K562 (cell line): Measurements from ENCODE around the gene KIZ. TPM values are rescaled to one million over a fixed set of nuclear protein-coding genes. Genes with fewer than 3 reads are reported as not detected.

Experiments used
- ATAC-seq: fragments of 200-7000 bp; cut with Tn5 transposase; 3 replicates; pipeline ENCODE4 v1.9.1; 2020; ENCODE audit warnings: moderate library complexity
- BruUV-seq: library from RNA; stranded (reverse); fragments of 400-500 nt; replicated peaks from 2 replicates; lab custom pipeline; 2021; lab: Mats Ljungman, UMichigan
- CTCF ChIA-PET: fragments of 300-600 bp; formaldehyde crosslinking; extraction: SDS; loops from one replicate; lab custom pipeline; 2021; ENCODE audit warnings: low intra/inter-chr PET ratio; lab: Yijun Ruan, JAX
- POLR2A ChIA-PET: fragments of 300-600, 350-650 bp; sonication (Branson Sonifier 250); formaldehyde crosslinking; extraction: SDS; loops from one replicate; lab custom pipeline; 2021; ENCODE audit warnings: antibody characterized with exemption, inconsistent platforms; lab: Yijun Ruan, JAX
- DNase-seq, 4 experiments: peaks; one replicate each; pipeline versions ENCODE4 v3.0.0 to v3.0.0-alpha.2; 2011 to 2018; ENCODE audit warnings: low spot score in 3 of 4, mixed read lengths in 3 of 4; ENCODE audit errors: extremely low read depth in 1 of 4
- FAIRE-seq: peaks from 2 replicates; lab custom pipeline; 2011; peaks lifted over from hg19 to GRCh38; lab: Jason Lieb, UNC
- H2AFZ ChIP-seq: 2 replicates; pipeline ENCODE4 v1.6.0; 2011; ENCODE audit warnings: low read depth, low read length, control low read depth, inconsistent platforms
- H3K27ac ChIP-seq: fragments of 200-600 bp; 3 replicates; pipeline ENCODE4 v1.8.0; 2011; ENCODE audit warnings: low read depth, mild to moderate bottlenecking, control low read depth, inconsistent platforms, low read length, moderate library complexity, mixed read lengths; ENCODE audit errors: extremely low read depth
- H3K27me3 ChIP-seq, 2 experiments: fragments of 300-600 bp in 1 of 2; 2 replicates in 1 of 2; 3 replicates in 1 of 2; pipeline versions ENCODE4 v1.6.0 to v1.8.0; 2011; ENCODE audit warnings: inconsistent platforms in 2 of 2, low read length in 2 of 2, mild to moderate bottlenecking in 1 of 2, mixed read lengths in 1 of 2, moderate library complexity in 1 of 2; ENCODE audit not compliant: control insufficient read depth in 2 of 2, insufficient read depth in 2 of 2
- H3K36me3 ChIP-seq: fragments of 300-600 bp; 3 replicates; pipeline ENCODE4 v1.8.0; 2011; ENCODE audit warnings: mild to moderate bottlenecking, low read length, inconsistent platforms; ENCODE audit not compliant: control insufficient read depth, insufficient read depth
- H3K4me1 ChIP-seq, 2 experiments: fragments of 200-600 bp in 1 of 2; replicated peaks in 1 of 2; 2 replicates in 1 of 2; 3 replicates in 1 of 2; pipeline versions ENCODE4 v1.5.1 to v1.8.0; 2011; ENCODE audit warnings: inconsistent platforms in 2 of 2, low read length in 2 of 2, mild to moderate bottlenecking in 1 of 2, mixed read lengths in 1 of 2, moderate library complexity in 1 of 2; ENCODE audit not compliant: control insufficient read depth in 2 of 2, insufficient read depth in 2 of 2
- H3K4me2 ChIP-seq: 2 replicates; pipeline ENCODE4 v1.6.1; 2011; ENCODE audit warnings: low read length, control low read depth, inconsistent platforms, mixed read lengths; ENCODE audit not compliant: insufficient read depth
- H3K4me3 ChIP-seq: fragments of 200-600 bp; sonication (generic), shearing (Covaris generic); 2 replicates; pipeline ENCODE4 v1.5.1; 2016; ENCODE audit warnings: control low read depth, inconsistent platforms
- H3K79me2 ChIP-seq: fragments of 200-600 bp; 3 replicates; pipeline ENCODE4 v1.8.0; 2011; ENCODE audit warnings: low read length, inconsistent platforms; ENCODE audit not compliant: control insufficient read depth, insufficient read depth
- H3K9ac ChIP-seq, 2 experiments: 2 replicates each; pipeline versions ENCODE4 v1.6.0 to v1.6.1; 2011; ENCODE audit warnings: low read depth in 2 of 2, low read length in 2 of 2, control low read depth in 1 of 2, inconsistent platforms in 1 of 2, mild to moderate bottlenecking in 1 of 2, mixed read lengths in 1 of 2; ENCODE audit not compliant: insufficient read depth in 1 of 2
- H3K9me1 ChIP-seq: one replicate; pipeline ENCODE4 v1.6.0; 2011; ENCODE audit warnings: inconsistent platforms, mild to moderate bottlenecking, low read length, moderate library complexity; ENCODE audit not compliant: control insufficient read depth, insufficient read depth
- H3K9me3 ChIP-seq: replicated peaks from 2 replicates; pipeline ENCODE4 v1.5.1; 2011; ENCODE audit warnings: low read depth, low read length, inconsistent platforms; ENCODE audit not compliant: control insufficient read depth, insufficient read depth
- H4K20me1 ChIP-seq: replicated peaks from 2 replicates; pipeline ENCODE4 v1.6.1; 2011; ENCODE audit warnings: low read length, inconsistent platforms, mixed read lengths; ENCODE audit not compliant: control insufficient read depth, insufficient read depth
- MAX ChIP-seq: sonication (generic); formaldehyde crosslinking; IDR thresholded peaks from 2 replicates; pipeline ENCODE4 v1.9.0; 2022; ENCODE audit warnings: mild to moderate bottlenecking, missing genetic modification reagents
- THRAP3 ChIP-seq: fragments of 450-650 bp; IDR thresholded peaks from 2 replicates; pipeline ENCODE4 v1.6.1; 2016; ENCODE audit warnings: mild to moderate bottlenecking, inconsistent platforms, borderline replicate concordance
- U2AF2 ChIP-seq: fragments of 200-400 bp; formaldehyde crosslinking; optimal IDR thresholded peaks from 2 replicates; pipeline ENCODE3; 2017; ENCODE audit warnings: low read depth, mild to moderate bottlenecking, low read length
- ZNF134 ChIP-seq: fragments of 250-450 bp; sonication (Bioruptor Pico); conservative IDR thresholded peaks from 2 replicates; pipeline ENCODE4 v1.4.0; 2020
- ZNF398 ChIP-seq: fragments of 250-450 bp; sonication (Bioruptor Pico); IDR thresholded peaks from 2 replicates; pipeline ENCODE4 v1.8.0; 2021; ENCODE audit warnings: moderate library complexity, mild to moderate bottlenecking, inconsistent platforms
- ZNF699 ChIP-seq: fragments of 250-450 bp; sonication (Bioruptor Pico); IDR thresholded peaks from 2 replicates; pipeline ENCODE4 v1.8.0; 2021; ENCODE audit warnings: mild to moderate bottlenecking, moderate library complexity; ENCODE audit not compliant: insufficient replicate concordance
- WGBS: fragments of 100-300 bp; shearing (Covaris generic); methylation state at CpG from one replicate; pipeline ENCODE4 v1.1.6; 2016; ENCODE audit warnings: low coverage, mixed read lengths; ENCODE audit not compliant: insufficient coverage; ENCODE audit errors: missing lambda C conversion rate; 5-methylcytosine and 5-hydroxymethylcytosine counted together
- in situ Hi-C: fragments of 300-500 bp; cut with MboI; formaldehyde crosslinking; loops from 4 replicates; pipeline ENCODE4 v1.15.0; 2018; ENCODE audit warnings: inconsistent platforms, mixed read lengths
- intact Hi-C: fragments of 100-400 bp; cut with micrococcal nuclease; formaldehyde crosslinking; loops from 2 replicates; pipeline ENCODE4 v1.14.2; 2022
- polyA plus RNA-seq, 8 experiments: library from polyadenylated mRNA; depleted of rRNA in 4 of 8; stranded (reverse) in 5 of 8; unstranded in 3 of 8; fragments of >200 nt; fragmentation: Nextera tagmentation in 2 of 8; fragmentation: Illumina TruSeq in 1 of 8; extraction: Ambion mirVana in 2 of 8; extraction: Trizol in 1 of 8; gene quantifications; 2 replicates each; pipeline versions ENCODE4 v1.2.1 to v1.2.3, GENCODE V29; 2011 to 2014; ENCODE audit warnings: inconsistent platforms in 1 of 8, missing spikeins in 1 of 8
- total RNA-seq, 7 experiments: library from RNA; depleted of rRNA in 6 of 7; stranded (reverse); fragments of >200 nt in 6 of 7; fragmentation: Illumina TruSeq in 2 of 7; extraction: Trizol in 2 of 7; gene quantifications; 2 replicates each; pipeline versions ENCODE4 v1.2.1 to v1.2.3, GENCODE V29; 2011 to 2021; ENCODE audit warnings: low replicate concordance in 1 of 7
- TF ChIP-seq, protein P1 (sequence below): sonication (generic); formaldehyde crosslinking; IDR thresholded peaks from 2 replicates; pipeline ENCODE4 v1.8.0; 2022; ENCODE audit warnings: missing genetic modification reagents, mild to moderate bottlenecking, moderate library complexity, borderline replicate concordance
- TF ChIP-seq, protein P2 (sequence below): sonication (generic); formaldehyde crosslinking; IDR thresholded peaks from 2 replicates; pipeline ENCODE4 v1.8.1; 2023; ENCODE audit warnings: mild to moderate bottlenecking, missing genetic modification reagents

KIZ gene
- total and polyA plus RNA-seq, 9 of the 15 experiments (the other 6 are each of a cell fraction or from before 2014, with no cell fraction given): 4.9 to 21.1 (median 13.5) TPM

GRCh38 chr20:21157006-21157405, 31.1 kb downstream of the KIZ start:
- Histone ChIP-seq H2AFZ (no peak overlapping the region), H3K27ac (no peak overlapping the region), H3K27me3 (no peaks in the 10 kb centered on the region), H3K9me1 (no peaks in the 10 kb centered on the region)
- no peak for FAIRE-seq
- 81% methylated on average over 4 of the region's 4 CpGs for WGBS
- intact Hi-C loops: no loop called here
- POLR2A ChIA-PET: no interaction called here
- TF ChIP-seq ZNF699 (CRISPR knock-in tag) (no peak), ZNF134 (CRISPR knock-in tag) (no peak), MAX (CRISPR knock-in tag) (no peak), THRAP3 (no peak), U2AF2 (no peak), ZNF398 (CRISPR knock-in tag) (no peak)
- TF ChIP-seq, protein P1, sequence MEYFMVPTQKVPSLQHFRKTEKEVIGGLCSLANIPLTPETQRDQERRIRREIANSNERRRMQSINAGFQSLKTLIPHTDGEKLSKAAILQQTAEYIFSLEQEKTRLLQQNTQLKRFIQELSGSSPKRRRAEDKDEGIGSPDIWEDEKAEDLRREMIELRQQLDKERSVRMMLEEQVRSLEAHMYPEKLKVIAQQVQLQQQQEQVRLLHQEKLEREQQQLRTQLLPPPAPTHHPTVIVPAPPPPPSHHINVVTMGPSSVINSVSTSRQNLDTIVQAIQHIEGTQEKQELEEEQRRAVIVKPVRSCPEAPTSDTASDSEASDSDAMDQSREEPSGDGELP (CRISPR knock-in tag): no peak
- TF ChIP-seq, protein P2, sequence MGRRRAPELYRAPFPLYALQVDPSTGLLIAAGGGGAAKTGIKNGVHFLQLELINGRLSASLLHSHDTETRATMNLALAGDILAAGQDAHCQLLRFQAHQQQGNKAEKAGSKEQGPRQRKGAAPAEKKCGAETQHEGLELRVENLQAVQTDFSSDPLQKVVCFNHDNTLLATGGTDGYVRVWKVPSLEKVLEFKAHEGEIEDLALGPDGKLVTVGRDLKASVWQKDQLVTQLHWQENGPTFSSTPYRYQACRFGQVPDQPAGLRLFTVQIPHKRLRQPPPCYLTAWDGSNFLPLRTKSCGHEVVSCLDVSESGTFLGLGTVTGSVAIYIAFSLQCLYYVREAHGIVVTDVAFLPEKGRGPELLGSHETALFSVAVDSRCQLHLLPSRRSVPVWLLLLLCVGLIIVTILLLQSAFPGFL (CRISPR knock-in tag): no peak
- TF ChIP-seq, all 486 proteins: peak for 0
- CTCF ChIA-PET: no interaction called here
- Histone ChIP-seq H3K4me1 (no peaks in the 10 kb centered on the region), H3K9me3 (no peaks in the 10 kb centered on the region), H3K79me2 (no peaks in the 10 kb centered on the region), H3K36me3 (peaks cover 3% of the 10 kb centered on the region; the same call in 2 of the 3 replicates), H3K4me3 (no peak overlapping the region), H3K4me2 (no peak overlapping the region), H3K9ac (no peak overlapping the region), H4K20me1 (no peaks in the 10 kb centered on the region)
- BruUV-seq: no TSS peak
- ATAC-seq (no peak), DNase-seq (no peak)
- in situ Hi-C loops: no loop called here
